Choroid plexus epithelial cell (primary cell): Measurements from ENCODE around the gene IFT27.

Source experiments
- DNase-seq: peaks from one replicate; pipeline ENCODE4 v3.0.0-alpha.2; 2010; ENCODE audit warnings: low read depth
- H3K4me3 ChIP-seq: 2 replicates; pipeline ENCODE4 v1.5.1; 2011; ENCODE audit warnings: low read depth, mild to moderate bottlenecking, control low read depth, low read length, moderate library complexity
- CTCF ChIP-seq: conservative IDR thresholded peaks from 2 replicates; pipeline ENCODE4 v1.5.1; 2011; ENCODE audit warnings: low read depth, mild to moderate bottlenecking, control low read depth, inconsistent platforms, low read length, moderate library complexity

IFT27 gene

DNA sequence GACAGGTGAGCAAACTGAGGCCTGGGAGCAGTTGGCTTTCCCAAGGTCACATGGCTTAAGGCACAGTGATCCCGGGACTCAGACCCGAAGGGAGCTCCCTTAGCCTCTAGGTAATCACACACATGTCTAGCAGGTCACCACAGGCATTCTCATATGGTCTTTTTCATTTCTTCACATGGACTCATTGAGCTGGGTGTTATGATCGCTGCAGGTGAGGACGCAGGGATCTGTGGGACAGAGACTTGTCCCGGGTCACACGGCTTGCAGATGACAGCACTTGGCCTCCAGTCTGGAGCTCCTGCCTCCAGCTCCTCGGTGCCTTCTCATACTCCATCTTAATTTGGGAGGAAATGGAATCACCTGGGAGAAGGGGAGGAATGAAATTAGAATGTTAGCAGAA is 48.8 kb downstream of the IFT27 start:
- no peak for DNase-seq
- no peak overlapping the region for H3K4me3 ChIP-seq
- no peak for TF ChIP-seq CTCF

DNA sequence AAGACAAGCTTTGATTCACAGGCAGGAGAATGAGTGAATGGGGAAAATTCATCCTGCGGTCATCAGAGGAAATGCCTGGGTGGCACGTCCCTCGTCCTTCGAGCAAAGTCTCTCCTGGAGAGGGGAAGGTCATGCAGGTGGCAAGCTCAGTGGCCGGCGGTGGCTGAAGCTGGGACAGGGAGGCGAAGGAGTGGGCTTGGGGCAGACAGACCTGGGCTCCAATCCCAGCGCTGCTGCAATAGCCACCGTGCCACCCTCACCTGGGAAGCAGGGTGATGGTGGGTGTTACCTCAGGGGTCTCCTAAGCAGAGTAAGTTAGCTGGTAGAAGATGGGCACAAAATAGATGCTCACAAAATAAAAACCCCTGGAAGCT is 49.9 kb downstream of the IFT27 start:
- no peak overlapping the region for H3K4me3 ChIP-seq
- no peak for DNase-seq
- no peak for TF ChIP-seq CTCF

- DNase-seq = no peak
- TF ChIP-seq CTCF = no peak
- no peak overlapping the region for H3K4me3 ChIP-seq
Observed at GRCh38 chr22:36725366-36726006, 50.4 kb downstream of the IFT27 start.

GRCh38 chr22:36724836-36725235 is 51.1 kb downstream of the IFT27 start:
- no peak for TF ChIP-seq CTCF
- DNase-seq = no peak
- H3K4me3 ChIP-seq = no peak overlapping the region

DNA sequence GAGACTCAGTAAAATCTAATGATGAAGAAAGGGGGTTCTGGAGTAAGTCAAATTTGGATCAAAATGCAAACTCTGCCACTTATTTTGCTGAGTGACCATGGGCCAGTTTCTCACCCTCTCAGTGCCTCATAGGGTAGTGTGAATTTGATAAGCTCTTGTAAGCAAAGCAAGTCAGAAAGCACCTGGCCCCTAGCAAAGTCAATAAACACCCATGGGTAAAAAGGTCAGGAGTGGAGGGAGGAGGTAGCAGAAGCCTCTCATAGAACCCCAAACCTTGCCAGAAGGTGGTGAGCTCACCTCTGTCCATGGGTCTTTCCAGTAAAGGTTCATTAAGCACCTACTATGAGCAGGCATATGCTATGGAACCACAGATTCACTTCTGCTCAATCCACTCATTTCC is 53.9 kb downstream of the IFT27 start:
- no peak for DNase-seq
- H3K4me3 ChIP-seq = no peak overlapping the region
- TF ChIP-seq CTCF = no peak

- no peak for DNase-seq
- no peak for TF ChIP-seq CTCF
- no peak overlapping the region for H3K4me3 ChIP-seq
Observed at GRCh38 chr22:36715647-36716046, 60.3 kb downstream of the IFT27 start.

DNA sequence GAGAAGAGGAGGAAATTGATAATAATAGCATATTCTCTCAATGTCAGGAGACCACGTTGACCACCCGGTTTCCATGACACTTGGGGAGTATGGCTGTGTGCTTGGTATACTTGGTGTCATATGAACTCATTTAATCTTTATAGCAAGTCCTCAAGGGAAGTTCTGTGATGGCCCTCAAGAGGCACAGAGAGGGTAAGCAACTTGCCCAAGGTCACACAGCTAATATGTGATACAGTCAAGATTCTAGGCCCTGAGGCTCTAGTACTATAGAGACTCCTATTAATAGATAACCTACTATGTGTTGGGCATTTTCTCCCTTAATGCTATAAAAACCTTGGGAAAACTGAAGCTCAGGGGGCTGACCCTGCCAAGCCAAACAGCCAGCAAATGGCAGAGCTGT is 61.8 kb downstream of the IFT27 start:
- no peak overlapping the region for H3K4me3 ChIP-seq
- DNase-seq = no peak

More for the DNA sequence above, 61.8 kb downstream of the IFT27 start:
- no peak for TF ChIP-seq CTCF
